Keratinocyte (primary cell): ENCODE measurements around the gene SLC30A3. TPM values are rescaled to one million over a fixed set of nuclear protein-coding genes. Genes with fewer than 3 reads are reported as not detected.
A peak's percentile ranks its signal among the peaks of the same experiment; 100 is the strongest.

Source experiments
- DNase-seq: peaks from one replicate; pipeline ENCODE4 v3.0.0-alpha.2; 2011; ENCODE audit warnings: low read depth, missing footprints, low spot score
- FAIRE-seq: peaks from 2 replicates; lab custom pipeline; 2011; peaks lifted over from hg19 to GRCh38; lab: Jason Lieb, UNC
- H2AFZ ChIP-seq: 2 replicates; pipeline ENCODE4 v1.6.0; 2012; ENCODE audit warnings: low read length, control low read depth, inconsistent platforms; ENCODE audit not compliant: control insufficient read depth
- H3K27ac ChIP-seq: 2 replicates; pipeline ENCODE4 v1.5.1; 2011; ENCODE audit warnings: low read length; ENCODE audit not compliant: control insufficient read depth, insufficient read depth
- H3K27me3 ChIP-seq: 3 replicates; pipeline ENCODE4 v1.6.0; 2011; ENCODE audit warnings: low read length; ENCODE audit not compliant: control insufficient read depth, insufficient read depth; ENCODE audit errors: extremely low read depth
- H3K36me3 ChIP-seq, 2 experiments: 2 replicates in 1 of 2; 3 replicates in 1 of 2; pipeline ENCODE4 v1.5.1; 2011; ENCODE audit warnings: low read length in 2 of 2, mild to moderate bottlenecking in 1 of 2; ENCODE audit not compliant: control insufficient read depth in 2 of 2, insufficient read depth in 2 of 2; ENCODE audit errors: extremely low read depth in 1 of 2
- H3K4me1 ChIP-seq: 3 replicates; pipeline ENCODE4 v1.5.1; 2011; ENCODE audit warnings: low read length; ENCODE audit not compliant: control insufficient read depth, insufficient read depth; ENCODE audit errors: extremely low read depth
- H3K4me2 ChIP-seq: 3 replicates; pipeline ENCODE4 v1.6.0; 2011; ENCODE audit warnings: low read depth, low read length; ENCODE audit not compliant: control insufficient read depth, insufficient read depth; ENCODE audit errors: extremely low read depth
- H3K4me3 ChIP-seq, 3 experiments: fragments of 200-600 bp in 1 of 3; sonication (generic) in 1 of 3; 2 replicates in 2 of 3; 3 replicates in 1 of 3; pipeline ENCODE4 v1.5.1; 2011 to 2016; ENCODE audit warnings: low read length in 3 of 3, mild to moderate bottlenecking in 3 of 3, control low read depth in 2 of 3, inconsistent platforms in 1 of 3, low read depth in 1 of 3, mixed read lengths in 1 of 3, mixed run types in 1 of 3, moderate library complexity in 1 of 3; ENCODE audit not compliant: control insufficient read depth in 2 of 3, insufficient read depth in 2 of 3; ENCODE audit errors: extremely low read depth in 1 of 3
- H3K79me2 ChIP-seq: 2 replicates; pipeline ENCODE4 v1.6.0; 2012; ENCODE audit warnings: low read length; ENCODE audit not compliant: control insufficient read depth, insufficient read depth
- H3K9ac ChIP-seq: 3 replicates; pipeline ENCODE4 v1.6.0; 2011; ENCODE audit warnings: low read length; ENCODE audit not compliant: control insufficient read depth, insufficient read depth; ENCODE audit errors: extremely low read depth
- H3K9me1 ChIP-seq: 3 replicates; pipeline ENCODE4 v1.6.0; 2011; ENCODE audit warnings: low read length; ENCODE audit not compliant: control insufficient read depth, insufficient read depth; ENCODE audit errors: extremely low read depth
- H3K9me3 ChIP-seq: 2 replicates; pipeline ENCODE4 v1.5.1; 2012; ENCODE audit warnings: low read depth, low read length; ENCODE audit not compliant: control insufficient read depth
- H4K20me1 ChIP-seq: 3 replicates; pipeline ENCODE4 v1.6.0; 2011; ENCODE audit warnings: low read length; ENCODE audit not compliant: control insufficient read depth, insufficient read depth; ENCODE audit errors: extremely low read depth
- EZH2 ChIP-seq: IDR thresholded peaks from one replicate; pipeline ENCODE4 v1.6.1; 2012; ENCODE audit warnings: inconsistent platforms, mild to moderate bottlenecking, low read length, moderate library complexity
- dilution Hi-C: fragments of 300-500 bp; cut with MboI; formaldehyde crosslinking; loops from one replicate; pipeline ENCODE4 v1.7.0; 2020; ENCODE audit warnings: low sequenced_read_pairs; ENCODE audit not compliant: extremely low pct_ligation_motif_present
- polyA minus RNA-seq, 3 experiments: library from RNA; depleted of rRNA, polyadenylated mRNA; stranded (reverse); fragments of >200 nt; gene quantifications; 1 replicate in 1 of 3; 2 replicates in 1 of 3; 3 replicates in 1 of 3; pipeline ENCODE4 v1.2.3, GENCODE V29; 2011
- polyA plus RNA-seq, 5 experiments: library from polyadenylated mRNA; depleted of rRNA in 3 of 5; stranded (reverse) in 3 of 5; stranded (forward) in 1 of 5; unstranded in 1 of 5; fragments of >200 nt; gene quantifications; 1 replicate in 1 of 5; 2 replicates in 3 of 5; 3 replicates in 1 of 5; pipeline versions ENCODE4 v1.2.1 to v1.2.3, GENCODE V29; 2011 to 2012; ENCODE audit warnings: missing spikeins in 2 of 5, low read depth in 1 of 5, low replicate concordance in 1 of 5
- TF ChIP-seq, protein P1 (sequence below), 3 experiments: IDR thresholded peaks in 1 of 3; conservative IDR thresholded peaks in 1 of 3; optimal IDR thresholded peaks in 1 of 3; 2 replicates in 2 of 3; 3 replicates in 1 of 3; pipeline versions ENCODE3 to v1.5.1; 2011; ENCODE audit warnings: low read length in 3 of 3, mild to moderate bottlenecking in 3 of 3, moderate library complexity in 2 of 3, control low read depth in 1 of 3, inconsistent platforms in 1 of 3; ENCODE audit not compliant: insufficient read depth in 2 of 3; ENCODE audit errors: extremely low read depth in 1 of 3

SLC30A3 gene, protein sequence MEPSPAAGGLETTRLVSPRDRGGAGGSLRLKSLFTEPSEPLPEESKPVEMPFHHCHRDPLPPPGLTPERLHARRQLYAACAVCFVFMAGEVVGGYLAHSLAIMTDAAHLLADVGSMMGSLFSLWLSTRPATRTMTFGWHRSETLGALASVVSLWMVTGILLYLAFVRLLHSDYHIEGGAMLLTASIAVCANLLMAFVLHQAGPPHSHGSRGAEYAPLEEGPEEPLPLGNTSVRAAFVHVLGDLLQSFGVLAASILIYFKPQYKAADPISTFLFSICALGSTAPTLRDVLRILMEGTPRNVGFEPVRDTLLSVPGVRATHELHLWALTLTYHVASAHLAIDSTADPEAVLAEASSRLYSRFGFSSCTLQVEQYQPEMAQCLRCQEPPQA
- not detected in 3 replicates for polyA plus RNA-seq
- not detected for polyA plus RNA-seq (2011; ENCODE audit: low read depth)
- 0.05 TPM in 1 of 2 replicates, not detected in the other for polyA plus RNA-seq (2011; cell fraction: cytosol; rRNA removed)
- not detected in 2 replicates for polyA plus RNA-seq (2011; cell fraction: nucleus; rRNA removed)
- polyA plus RNA-seq (2012; ENCODE audit: low replicate concordance), result not detected in 2 replicates
- polyA minus RNA-seq, result not detected in 3 replicates
- not detected for polyA minus RNA-seq (2011; cell fraction: cytosol; rRNA and poly(A)+ RNA removed)
- polyA minus RNA-seq (2011; cell fraction: nucleus; rRNA and poly(A)+ RNA removed), result not detected in 2 replicates

DNA sequence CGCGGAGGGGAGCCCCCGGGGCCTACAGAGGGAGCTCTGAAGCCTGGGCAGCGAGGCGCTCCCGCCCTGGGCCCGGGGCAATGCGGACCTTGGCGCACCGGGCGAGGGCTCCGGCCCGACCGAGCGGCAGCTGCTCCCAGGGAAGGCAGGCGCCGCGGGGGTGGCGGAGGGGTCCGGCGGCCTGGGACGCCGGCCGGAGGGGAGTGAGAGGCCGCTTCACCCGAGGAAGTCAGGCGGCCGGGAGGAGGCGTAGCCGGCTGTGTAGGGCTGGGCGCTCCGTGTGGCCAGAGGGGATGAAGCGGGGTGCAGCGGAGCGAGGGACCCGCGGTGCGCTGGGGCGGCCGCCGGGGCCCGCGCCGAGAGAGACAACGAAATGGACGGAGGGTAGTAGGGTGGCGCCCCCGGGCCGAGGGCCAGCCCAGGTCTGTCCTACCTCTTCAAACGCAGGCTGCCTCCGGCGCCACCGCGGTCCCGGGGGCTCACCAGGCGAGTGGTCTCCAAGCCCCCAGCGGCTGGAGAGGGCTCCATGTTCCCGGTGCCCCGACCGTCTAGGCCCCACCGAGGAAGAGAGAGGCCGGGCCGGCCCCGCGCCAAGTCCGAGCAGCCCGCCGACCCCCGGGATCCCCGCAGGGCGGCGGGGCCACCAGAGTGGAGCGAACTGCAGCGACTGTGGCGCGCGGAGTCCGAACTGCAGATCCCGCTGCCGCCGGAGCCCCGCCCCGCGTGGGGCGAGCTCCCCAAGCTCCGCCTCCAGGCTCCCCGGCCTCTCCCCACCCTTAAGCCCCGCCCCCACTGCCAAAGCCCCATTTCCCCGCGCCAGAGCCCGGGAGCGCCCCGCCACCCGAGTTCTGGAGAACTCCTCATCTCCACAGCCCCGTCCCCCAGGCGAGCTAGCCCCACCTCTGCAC is at the start of gene SLC30A3:
SLC30A3 (minus strand) TSS at position 669 of the 908 bp plus-strand sequence; CDS start at position 528, 141 bp downstream.
- H3K9ac ChIP-seq, result no peak within 1 kb of the TSS

DNA sequence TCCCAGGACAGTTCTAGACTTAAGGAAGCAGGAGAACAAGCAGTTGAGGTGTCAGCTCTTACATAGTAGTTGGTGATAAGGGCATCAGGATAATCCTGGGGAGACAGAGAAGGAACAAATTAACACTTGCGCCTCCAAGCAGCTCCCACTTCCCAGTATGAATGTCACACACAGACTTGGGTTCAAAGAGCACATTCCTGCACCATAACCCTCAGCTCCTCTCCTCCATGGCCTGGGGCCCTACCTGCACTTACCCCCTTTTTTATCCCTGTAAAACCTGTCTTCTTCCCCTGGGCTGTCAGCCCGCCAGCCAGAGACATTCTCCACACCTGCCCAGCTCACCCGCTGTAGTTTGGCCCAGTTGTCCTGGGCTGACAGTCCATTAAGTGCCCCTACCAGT is 49.3 kb upstream of the SLC30A3 start:
- no peaks in the 10 kb centered on the region for H3K79me2 ChIP-seq
- no peak for FAIRE-seq

More for the DNA sequence above, at the start of gene SLC30A3:
- Histone ChIP-seq H3K4me3 (peak within 1 kb of the TSS; percentile 27 to 54 (median 42)), H3K9me3 (no peaks in the 10 kb centered on the region), H3K9me1 (no peaks in the 10 kb centered on the region), H3K36me3 (no peaks in the 10 kb centered on the region), H3K27ac (no peak within 1 kb of the TSS), H4K20me1 (peaks cover 2% of the 10 kb centered on the region), H3K4me2 (peak within 1 kb of the TSS; percentile 71), H3K27me3 (peaks cover 77% of the 10 kb centered on the region), H3K4me1 (peaks cover 14% of the 10 kb centered on the region), H3K79me2 (no peaks in the 10 kb centered on the region), H2AFZ (peak within 1 kb of the TSS; percentile 26)
- dilution Hi-C loops, result no loop called here
- DNase-seq, result no peak
- peak; percentile 92 for TF ChIP-seq EZH2
- TF ChIP-seq, protein P1, sequence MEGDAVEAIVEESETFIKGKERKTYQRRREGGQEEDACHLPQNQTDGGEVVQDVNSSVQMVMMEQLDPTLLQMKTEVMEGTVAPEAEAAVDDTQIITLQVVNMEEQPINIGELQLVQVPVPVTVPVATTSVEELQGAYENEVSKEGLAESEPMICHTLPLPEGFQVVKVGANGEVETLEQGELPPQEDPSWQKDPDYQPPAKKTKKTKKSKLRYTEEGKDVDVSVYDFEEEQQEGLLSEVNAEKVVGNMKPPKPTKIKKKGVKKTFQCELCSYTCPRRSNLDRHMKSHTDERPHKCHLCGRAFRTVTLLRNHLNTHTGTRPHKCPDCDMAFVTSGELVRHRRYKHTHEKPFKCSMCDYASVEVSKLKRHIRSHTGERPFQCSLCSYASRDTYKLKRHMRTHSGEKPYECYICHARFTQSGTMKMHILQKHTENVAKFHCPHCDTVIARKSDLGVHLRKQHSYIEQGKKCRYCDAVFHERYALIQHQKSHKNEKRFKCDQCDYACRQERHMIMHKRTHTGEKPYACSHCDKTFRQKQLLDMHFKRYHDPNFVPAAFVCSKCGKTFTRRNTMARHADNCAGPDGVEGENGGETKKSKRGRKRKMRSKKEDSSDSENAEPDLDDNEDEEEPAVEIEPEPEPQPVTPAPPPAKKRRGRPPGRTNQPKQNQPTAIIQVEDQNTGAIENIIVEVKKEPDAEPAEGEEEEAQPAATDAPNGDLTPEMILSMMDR (optimal IDR thresholded peaks at IDR 0.05 in 1 of 3, IDR thresholded peaks at IDR 0.05 in 1 of 3, conservative IDR thresholded peaks at IDR 0.05 in 1 of 3; ENCODE audit: extremely low read depth in 1 of 3, insufficient read depth in 2 of 3, low read length in 3 of 3), result no peak
- FAIRE-seq, result no peak

More for the DNA sequence above, 49.3 kb upstream of the SLC30A3 start:
- Histone ChIP-seq H3K4me1 (no peaks in the 10 kb centered on the region), H3K36me3 (peaks cover 8 to 9% of the 10 kb centered on the region in 2 experiments), H3K4me3 (no peak overlapping the region), H3K4me2 (no peak overlapping the region), H3K9me3 (no peaks in the 10 kb centered on the region), H3K27me3 (peaks cover 15% of the 10 kb centered on the region), H3K9ac (no peak overlapping the region), H2AFZ (no peak overlapping the region), H3K9me1 (no peaks in the 10 kb centered on the region), H4K20me1 (peaks cover 4% of the 10 kb centered on the region), H3K27ac (no peak overlapping the region)
- no peak for DNase-seq
- dilution Hi-C loops, result no loop called here
- TF ChIP-seq, protein P1 (optimal IDR thresholded peaks at IDR 0.05 in 1 of 3, IDR thresholded peaks at IDR 0.05 in 1 of 3, conservative IDR thresholded peaks at IDR 0.05 in 1 of 3; ENCODE audit: extremely low read depth in 1 of 3, insufficient read depth in 2 of 3, low read length in 3 of 3), result no peak
- no peak for TF ChIP-seq EZH2
